Caco-2 (cell line): ENCODE results near the gene LIM2. TPM values are rescaled to one million over a fixed set of nuclear protein-coding genes. Genes with fewer than 3 reads are reported as not detected.

Experiments
- BruUV-seq: library from RNA; stranded (reverse); fragments of 400-500 nt; replicated peaks from 2 replicates; lab custom pipeline; 2021; lab: Mats Ljungman, UMichigan
- CTCF ChIA-PET: fragments of 300-600 bp; sonication (Branson Sonifier 250); formaldehyde crosslinking; loops from one replicate; lab custom pipeline; 2022; ENCODE audit warnings: antibody characterized with exemption; lab: Charles Lee
- POLR2A ChIA-PET: fragments of 300-600 bp; sonication (Branson Sonifier 250); formaldehyde crosslinking; loops from one replicate; lab custom pipeline; 2022; ENCODE audit warnings: antibody characterized with exemption; lab: Charles Lee
- DNase-seq, 2 experiments: peaks; one replicate each; pipeline versions ENCODE4 v3.0.0 to v3.0.0-alpha.2; 2020 to 2022
- H3K27me3 ChIP-seq: replicated peaks from 2 replicates; pipeline ENCODE4 v1.6.0; 2011; ENCODE audit warnings: low read length; ENCODE audit not compliant: control insufficient read depth, insufficient read depth
- H3K36me3 ChIP-seq: 2 replicates; pipeline ENCODE4 v1.5.1; 2011; ENCODE audit warnings: low read length; ENCODE audit not compliant: control insufficient read depth, insufficient read depth
- H3K4me1 ChIP-seq: fragments of 250-450 bp; sonication (Bioruptor Pico); 2 replicates; pipeline ENCODE4 v1.5.1; 2020; ENCODE audit warnings: mild to moderate bottlenecking
- H3K4me3 ChIP-seq: 2 replicates; pipeline ENCODE4 v1.5.1; 2011; ENCODE audit warnings: low read depth, mild to moderate bottlenecking, control low read depth, low read length
- H3K9me3 ChIP-seq: fragments of 250-450 bp; sonication (Bioruptor Pico); 2 replicates; pipeline ENCODE4 v1.5.1; 2020; ENCODE audit warnings: mild to moderate bottlenecking, moderate library complexity
- H3K27ac Mint-ChIP-seq: one replicate; pipeline ENCODE4 v1.8.0; 2022; ENCODE audit warnings: mixed read lengths; ENCODE audit not compliant: unreplicated experiment
- H3K27me3 Mint-ChIP-seq: one replicate; pipeline ENCODE4 v1.8.0; 2022; ENCODE audit warnings: mixed read lengths; ENCODE audit not compliant: insufficient read depth, unreplicated experiment
- H3K36me3 Mint-ChIP-seq: one replicate; pipeline ENCODE4 v1.8.0; 2022; ENCODE audit warnings: mild to moderate bottlenecking, mixed read lengths; ENCODE audit not compliant: insufficient read depth, unreplicated experiment
- H3K4me1 Mint-ChIP-seq: one replicate; pipeline ENCODE4 v1.8.0; 2022; ENCODE audit warnings: low read depth, mixed read lengths; ENCODE audit not compliant: unreplicated experiment
- H3K4me3 Mint-ChIP-seq: one replicate; pipeline ENCODE4 v1.8.0; 2022; ENCODE audit warnings: mild to moderate bottlenecking, moderate library complexity, mixed read lengths; ENCODE audit not compliant: unreplicated experiment
- H3K9me3 Mint-ChIP-seq: one replicate; pipeline ENCODE4 v1.8.0; 2022; ENCODE audit warnings: mixed read lengths; ENCODE audit not compliant: unreplicated experiment
- CTCF ChIP-seq, 2 experiments: fragments of 200-600 bp in 1 of 2; IDR thresholded peaks; 1 replicate in 1 of 2; 2 replicates in 1 of 2; pipeline versions ENCODE4 v1.5.1 to v1.8.0; 2011 to 2022; ENCODE audit warnings: antibody characterized with exemption in 1 of 2, control low read depth in 1 of 2, inconsistent platforms in 1 of 2, low read depth in 1 of 2, low read length in 1 of 2, mild to moderate bottlenecking in 1 of 2, moderate library complexity in 1 of 2; ENCODE audit not compliant: insufficient read depth in 1 of 2, severe bottlenecking in 1 of 2, unreplicated experiment in 1 of 2
- intact Hi-C: fragments of 100-400 bp; cut with micrococcal nuclease; formaldehyde crosslinking; loops from one replicate; pipeline ENCODE4 v1.10.0; 2022; ENCODE audit not compliant: unreplicated experiment
- total RNA-seq: library from RNA; stranded (reverse); gene quantifications from 2 replicates; pipeline ENCODE4 v1.2.3, GENCODE V29; 2022

LIM2 gene
- total RNA-seq, 1 experiment from 2014 or later = not detected

GRCh38 chr19:51333836-51334460, 53.8 kb downstream of the LIM2 start:
- Mint-ChIP-seq H3K27ac (no peak overlapping the region), H3K4me3 (no peak overlapping the region), H3K4me1 (no peaks in the 10 kb centered on the region), H3K27me3 (no peaks in the 10 kb centered on the region), H3K36me3 (peaks cover 2% of the 10 kb centered on the region), H3K9me3 (no peaks in the 10 kb centered on the region)
- H3K4me1 ChIP-seq = no peaks in the 10 kb centered on the region
- H3K4me3 ChIP-seq = no peak overlapping the region
- H3K9me3 ChIP-seq = no peaks in the 10 kb centered on the region
- TF ChIP-seq CTCF (IDR thresholded peaks at IDR 0.05; ENCODE audit: insufficient read depth in 1 of 2, low read depth in 1 of 2, low read length in 1 of 2, severe bottlenecking in 1 of 2, unreplicated experiment in 1 of 2) = no peak
- no peak for DNase-seq
- no TSS peak for BruUV-seq
- H3K36me3 ChIP-seq = no peaks in the 10 kb centered on the region
- no peaks in the 10 kb centered on the region for H3K27me3 ChIP-seq
- intact Hi-C loops = no loop called here
- CTCF ChIA-PET = no interaction called here
- POLR2A ChIA-PET = interaction anchor here (0.7 kb wide), 1 partner anchor 80 kb away, joined by 3 read pairs; no protein-coding TSS in a partner anchor

- no peaks in the 10 kb centered on the region for H3K36me3 Mint-ChIP-seq
- intact Hi-C loops = no loop called here
- BruUV-seq = no TSS peak
Observed at GRCh38 chr19:51331716-51332115, 56.1 kb downstream of the LIM2 start.

GRCh38 chr19:51331193-51331592, 56.6 kb downstream of the LIM2 start:
- H3K36me3 ChIP-seq = no peaks in the 10 kb centered on the region
- POLR2A ChIA-PET = no interaction called here
- H3K4me3 Mint-ChIP-seq = no peak overlapping the region
- no peak overlapping the region for H3K4me3 ChIP-seq
- no peaks in the 10 kb centered on the region for H3K9me3 ChIP-seq
- no peaks in the 10 kb centered on the region for H3K36me3 Mint-ChIP-seq
- no peaks in the 10 kb centered on the region for H3K4me1 Mint-ChIP-seq
- CTCF ChIA-PET = no interaction called here
- no peaks in the 10 kb centered on the region for H3K9me3 Mint-ChIP-seq
- TF ChIP-seq CTCF (IDR thresholded peaks at IDR 0.05; ENCODE audit: insufficient read depth in 1 of 2, low read depth in 1 of 2, low read length in 1 of 2, severe bottlenecking in 1 of 2, unreplicated experiment in 1 of 2) = no peak
- no TSS peak for BruUV-seq
- no peaks in the 10 kb centered on the region for H3K4me1 ChIP-seq
- H3K27me3 Mint-ChIP-seq = no peaks in the 10 kb centered on the region
- no peak overlapping the region for H3K27ac Mint-ChIP-seq
- no peaks in the 10 kb centered on the region for H3K27me3 ChIP-seq
- intact Hi-C loops = no loop called here
- DNase-seq = no peak

More at GRCh38 chr19:51331716-51332115, 56.1 kb downstream of the LIM2 start:
- TF ChIP-seq CTCF (IDR thresholded peaks at IDR 0.05; ENCODE audit: insufficient read depth in 1 of 2, low read depth in 1 of 2, low read length in 1 of 2, severe bottlenecking in 1 of 2, unreplicated experiment in 1 of 2) = no peak
- Mint-ChIP-seq H3K4me1 (no peaks in the 10 kb centered on the region), H3K27ac (no peak overlapping the region), H3K4me3 (no peak overlapping the region), H3K27me3 (no peaks in the 10 kb centered on the region), H3K9me3 (no peaks in the 10 kb centered on the region)
- H3K36me3 ChIP-seq = no peaks in the 10 kb centered on the region
- CTCF ChIA-PET = no interaction called here
- H3K4me3 ChIP-seq = no peak overlapping the region
- POLR2A ChIA-PET = no interaction called here
- no peaks in the 10 kb centered on the region for H3K4me1 ChIP-seq
- H3K27me3 ChIP-seq = no peaks in the 10 kb centered on the region
- no peaks in the 10 kb centered on the region for H3K9me3 ChIP-seq
- no peak for DNase-seq
